Hepatocyte (in vitro differentiated cells): ENCODE data around the gene EML6.

ENCODE experiments used
- EZH2 ChIP-seq: fragments of 200-600 bp; sonication (generic); IDR thresholded peaks from 2 replicates; pipeline ENCODE4 v1.6.1; 2016; ENCODE audit warnings: antibody characterized with exemption, mild to moderate bottlenecking, borderline replicate concordance
- EZH2phosphoT487 ChIP-seq: fragments of 200-600 bp; sonication (generic); IDR thresholded peaks from one replicate; pipeline ENCODE4 v1.6.1; 2018; ENCODE audit warnings: antibody characterized with exemption, mild to moderate bottlenecking, low read depth, moderate library complexity; ENCODE audit not compliant: unreplicated experiment, severe bottlenecking
- TF ChIP-seq, protein P1 (sequence below): fragments of 200-600 bp; sonication (generic); IDR thresholded peaks from 2 replicates; pipeline ENCODE4 v1.5.1; 2016; ENCODE audit warnings: antibody characterized with exemption, mild to moderate bottlenecking; ENCODE audit not compliant: poor library complexity

GRCh38 chr2:54831480-54831879 lies 108.0 kb downstream of the EML6 start:
- TF ChIP-seq EZH2, result no peak
- TF ChIP-seq, protein P1, sequence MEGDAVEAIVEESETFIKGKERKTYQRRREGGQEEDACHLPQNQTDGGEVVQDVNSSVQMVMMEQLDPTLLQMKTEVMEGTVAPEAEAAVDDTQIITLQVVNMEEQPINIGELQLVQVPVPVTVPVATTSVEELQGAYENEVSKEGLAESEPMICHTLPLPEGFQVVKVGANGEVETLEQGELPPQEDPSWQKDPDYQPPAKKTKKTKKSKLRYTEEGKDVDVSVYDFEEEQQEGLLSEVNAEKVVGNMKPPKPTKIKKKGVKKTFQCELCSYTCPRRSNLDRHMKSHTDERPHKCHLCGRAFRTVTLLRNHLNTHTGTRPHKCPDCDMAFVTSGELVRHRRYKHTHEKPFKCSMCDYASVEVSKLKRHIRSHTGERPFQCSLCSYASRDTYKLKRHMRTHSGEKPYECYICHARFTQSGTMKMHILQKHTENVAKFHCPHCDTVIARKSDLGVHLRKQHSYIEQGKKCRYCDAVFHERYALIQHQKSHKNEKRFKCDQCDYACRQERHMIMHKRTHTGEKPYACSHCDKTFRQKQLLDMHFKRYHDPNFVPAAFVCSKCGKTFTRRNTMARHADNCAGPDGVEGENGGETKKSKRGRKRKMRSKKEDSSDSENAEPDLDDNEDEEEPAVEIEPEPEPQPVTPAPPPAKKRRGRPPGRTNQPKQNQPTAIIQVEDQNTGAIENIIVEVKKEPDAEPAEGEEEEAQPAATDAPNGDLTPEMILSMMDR, result no peak
- TF ChIP-seq EZH2phosphoT487, result no peak
